GM19463 (cell line): ENCODE measurements around the gene NTSR2.
"Not testable (repeated sequence)": the region's sequence is repeated elsewhere in the genome, so short reads cannot be mapped to it uniquely, and the experiment has no call there.

ENCODE experiments used
- ATAC-seq: cut with Tn5 transposase; IDR thresholded peaks from one replicate; pipeline ENCODE4 v1.9.1; 2021; ENCODE audit warnings: mild to moderate bottlenecking, moderate library complexity; ENCODE audit not compliant: unreplicated experiment

NTSR2 gene

GRCh38 chr2:11680182-11680900, 10.3 kb upstream of the NTSR2 start:
- ATAC-seq: no peak

GRCh38 chr2:11679486-11680181, 9.6 kb upstream of the NTSR2 start:
- no peak for ATAC-seq

GRCh38 chr2:11679016-11679415, 9.0 kb upstream of the NTSR2 start:
- ATAC-seq: no peak

- ATAC-seq: no peak
These were observed 8.4 kb upstream of the NTSR2 start for GRCh38 chr2:11678306-11678960.

- no peak for ATAC-seq
These were observed 7.4 kb upstream of the NTSR2 start for GRCh38 chr2:11677136-11678055.

GRCh38 chr2:11676640-11677039, 6.6 kb upstream of the NTSR2 start:
- no peak for ATAC-seq

GRCh38 chr2:11675423-11676112, 5.6 kb upstream of the NTSR2 start:
- no peak for ATAC-seq

- no peak for ATAC-seq
These were observed 5.0 kb upstream of the NTSR2 start for GRCh38 chr2:11674983-11675382.

GRCh38 chr2:11672407-11672806, 2.4 kb upstream of the NTSR2 start:
- ATAC-seq: no peak

GRCh38 chr2:11667866-11668637, 1.9 kb downstream of the NTSR2 start:
- no peak for ATAC-seq

- no peak for ATAC-seq
These were observed 2.8 kb downstream of the NTSR2 start for GRCh38 chr2:11667194-11667593.

- ATAC-seq: no peak
These were observed 4.3 kb downstream of the NTSR2 start for GRCh38 chr2:11665510-11666362.

GRCh38 chr2:11665028-11665427, 5.0 kb downstream of the NTSR2 start:
- ATAC-seq: no peak

GRCh38 chr2:11663427-11663826, 6.6 kb downstream of the NTSR2 start:
- no peak for ATAC-seq

GRCh38 chr2:11662882-11663281, 7.1 kb downstream of the NTSR2 start:
- no peak for ATAC-seq

GRCh38 chr2:11661891-11662435, 8.0 kb downstream of the NTSR2 start:
- no peak for ATAC-seq

GRCh38 chr2:11660396-11660795, 9.6 kb downstream of the NTSR2 start:
- not testable (repeated sequence) for ATAC-seq

- ATAC-seq: no peak
These were observed 10.1 kb downstream of the NTSR2 start for GRCh38 chr2:11659851-11660250.
